HG02970 (cell line): ENCODE data around the gene GAB2.
"Not testable (repeated sequence)": the region's sequence is repeated elsewhere in the genome, so short reads cannot be mapped to it uniquely, and the experiment has no call there.

Experiments used
- ATAC-seq: cut with Tn5 transposase; IDR thresholded peaks from one replicate; pipeline ENCODE4 v1.9.1; 2021; ENCODE audit warnings: mild to moderate bottlenecking, moderate library complexity, moderate number of reproducible peaks; ENCODE audit not compliant: unreplicated experiment, low FRiP score

The GAB2 gene

GRCh38 chr11:78230161-78230877 lies 187.3 kb downstream of the GAB2 start:
- no peak for ATAC-seq

- no peak for ATAC-seq
These were observed 188.5 kb downstream of the GAB2 start for GRCh38 chr11:78229106-78229505.

DNA sequence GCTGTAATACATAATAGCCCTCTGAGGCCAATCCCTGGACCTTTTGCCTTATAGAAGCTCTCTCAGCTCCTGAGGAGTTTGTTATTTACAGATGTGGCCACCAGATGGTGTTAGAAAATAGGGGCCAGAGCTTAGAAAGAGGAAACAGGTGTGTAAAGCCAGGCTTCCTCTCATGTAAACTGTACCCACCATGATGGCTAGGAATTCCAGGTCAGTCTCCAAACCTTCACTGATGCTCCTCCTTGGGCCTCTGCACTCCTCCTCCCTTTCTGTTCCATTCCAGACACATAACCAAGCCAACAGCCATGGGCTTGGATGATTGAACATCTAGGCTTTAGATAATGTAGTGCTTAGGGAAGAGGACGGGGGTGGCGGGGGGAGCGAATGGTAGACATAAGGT lies 189.2 kb downstream of the GAB2 start:
- no peak for ATAC-seq

GRCh38 chr11:78227921-78228320 lies 189.7 kb downstream of the GAB2 start:
- ATAC-seq: no peak

GRCh38 chr11:78226684-78227680 lies 190.6 kb downstream of the GAB2 start:
- no peak for ATAC-seq

DNA sequence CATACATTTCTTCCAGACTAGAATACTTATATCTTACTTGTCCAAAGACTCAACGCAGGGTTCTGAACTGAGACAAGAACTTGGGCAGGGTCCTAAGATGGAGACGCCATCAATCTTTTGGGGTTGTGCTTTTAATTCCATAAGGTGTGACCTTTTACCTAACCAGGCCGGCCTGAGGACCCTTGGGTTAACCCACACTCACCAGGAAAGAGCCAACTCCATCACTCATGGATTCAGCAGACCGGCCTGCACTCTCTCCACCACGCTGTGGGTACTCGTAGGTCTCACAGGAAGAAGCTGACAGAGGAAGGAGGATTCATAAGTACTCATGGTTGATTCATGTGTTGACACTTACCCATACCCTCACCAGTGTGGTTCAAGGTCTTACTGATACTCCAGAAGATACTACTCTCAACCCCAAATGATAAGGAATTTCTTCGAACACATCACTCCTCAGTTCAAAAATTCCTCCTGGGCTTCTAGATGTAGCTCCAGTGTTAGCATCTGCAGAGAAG lies 192.7 kb downstream of the GAB2 start:
- ATAC-seq: no peak

- ATAC-seq: no peak
These were observed 193.1 kb downstream of the GAB2 start for GRCh38 chr11:78224506-78224905.

GRCh38 chr11:78223320-78223954 lies 194.2 kb downstream of the GAB2 start:
- ATAC-seq: peak; percentile 55

GRCh38 chr11:78222726-78223125 lies 194.9 kb downstream of the GAB2 start:
- not testable (repeated sequence) for ATAC-seq

- ATAC-seq: no peak
These were observed 196.0 kb downstream of the GAB2 start for GRCh38 chr11:78221396-78222315.

DNA sequence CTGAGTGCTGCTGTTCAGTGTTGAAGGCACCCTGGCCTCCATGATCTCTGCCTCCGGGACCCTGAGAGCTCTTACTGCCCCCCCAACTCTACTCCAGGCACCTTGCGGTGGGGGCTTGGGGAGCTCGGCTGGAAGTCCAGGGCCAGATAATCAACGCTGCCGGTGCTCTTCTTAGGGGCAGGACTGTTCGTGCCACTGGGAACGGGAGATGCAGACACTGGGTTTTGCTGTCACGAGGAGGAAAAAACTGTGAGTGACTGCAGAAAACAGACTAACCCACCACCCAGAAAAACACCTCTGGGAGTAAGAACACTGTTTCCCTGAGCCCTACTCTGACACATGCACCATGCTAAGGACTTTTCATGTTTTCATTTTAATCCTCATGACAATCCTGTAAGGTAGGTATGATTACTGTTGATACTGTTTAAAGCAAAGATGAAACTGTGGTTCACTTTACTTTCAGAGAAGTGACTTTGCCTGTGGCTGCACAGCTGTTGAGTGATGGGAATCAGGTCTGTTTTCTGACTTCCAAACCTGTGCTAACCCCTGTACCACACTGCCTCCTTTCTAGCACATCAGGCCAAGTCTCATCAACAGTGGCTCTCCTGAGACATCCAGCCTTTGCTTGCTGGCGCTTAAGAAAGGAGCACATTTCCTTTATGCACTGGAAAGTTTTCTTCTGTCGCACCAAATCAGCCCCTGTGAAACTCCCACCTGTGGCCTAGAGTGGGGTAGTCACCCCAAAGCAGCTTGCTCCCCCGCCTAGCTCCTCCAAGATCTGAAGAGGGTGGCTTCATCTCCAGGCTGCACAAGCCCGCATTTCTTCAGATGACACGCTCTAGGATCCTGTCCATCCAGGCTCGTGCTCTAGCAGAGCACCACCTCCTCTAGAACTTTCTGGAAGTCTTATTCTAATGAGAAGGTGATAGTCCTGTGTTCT lies 197.1 kb downstream of the GAB2 start:
- ATAC-seq: no peak

DNA sequence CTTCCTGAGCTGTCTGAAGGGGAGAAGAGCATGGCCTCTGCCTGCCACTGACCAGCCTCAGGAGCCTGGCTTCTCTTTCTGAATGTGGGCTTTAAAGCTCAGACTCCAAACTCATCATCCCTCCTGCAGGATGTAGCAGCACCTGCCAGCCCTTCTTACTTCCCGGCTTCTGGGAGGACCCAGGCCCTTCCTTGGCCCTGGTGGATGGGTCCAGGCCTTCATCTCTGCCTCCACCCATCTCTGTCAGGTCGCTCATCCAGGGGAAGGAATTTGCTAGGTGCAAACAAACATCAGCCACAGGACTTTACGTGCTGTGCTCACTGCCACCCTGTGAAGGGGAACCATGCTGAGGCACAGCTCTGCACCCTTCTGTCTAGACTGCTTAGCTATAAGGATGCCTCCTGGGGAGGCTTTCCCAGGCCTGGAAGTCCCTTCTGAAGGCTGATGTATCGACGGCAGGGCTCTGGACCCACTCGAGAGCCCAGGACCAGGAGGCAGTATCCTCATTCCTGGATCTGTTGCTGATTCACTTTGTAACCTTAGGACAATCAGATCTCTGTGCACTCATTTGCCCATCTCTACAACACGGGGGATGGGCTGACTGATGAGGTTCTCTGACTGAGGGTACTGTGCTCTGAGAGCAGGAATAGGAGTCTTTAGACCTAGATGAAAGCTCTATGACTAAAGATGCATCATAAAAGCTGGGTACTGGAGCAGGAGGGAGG lies 198.0 kb downstream of the GAB2 start:
- ATAC-seq: no peak

DNA sequence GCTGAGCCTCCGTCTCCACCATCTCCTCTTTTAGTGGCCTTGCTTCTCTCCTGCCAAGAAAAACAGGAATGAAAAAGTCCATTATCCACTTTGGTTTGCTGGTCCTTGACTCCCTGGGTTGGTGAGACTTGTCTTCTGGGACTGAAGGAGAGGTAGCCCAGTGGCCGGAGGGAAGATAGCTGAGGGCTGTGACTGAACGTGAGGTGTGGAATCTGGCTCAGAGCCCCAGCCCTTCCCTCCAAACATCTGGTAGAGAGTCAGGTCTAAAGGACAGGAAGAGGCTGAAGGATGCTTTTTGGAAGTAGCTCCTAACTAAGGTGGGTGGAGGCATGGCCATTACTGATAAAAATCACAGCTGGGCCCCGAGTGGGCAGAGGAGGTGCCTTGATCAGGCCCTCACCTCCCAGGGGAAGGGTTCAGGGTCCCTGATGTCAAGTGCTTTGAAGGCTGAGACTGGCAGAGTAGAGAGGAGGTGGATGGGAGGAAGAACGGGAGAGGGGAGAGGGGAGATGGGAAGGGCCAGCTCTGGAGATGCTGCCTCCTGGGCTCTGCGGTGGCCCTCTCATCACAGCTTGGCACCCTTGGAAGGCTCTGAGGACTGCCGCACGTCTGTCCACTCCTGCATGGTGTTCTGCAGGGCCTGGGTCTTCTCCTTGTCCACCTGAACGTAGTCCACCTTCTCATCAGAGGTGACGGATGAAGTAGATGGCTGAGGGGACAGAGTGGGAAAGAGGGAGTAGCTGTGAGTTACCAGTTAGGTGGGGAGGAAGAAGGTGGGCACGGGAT lies 198.7 kb downstream of the GAB2 start:
- no peak for ATAC-seq

DNA sequence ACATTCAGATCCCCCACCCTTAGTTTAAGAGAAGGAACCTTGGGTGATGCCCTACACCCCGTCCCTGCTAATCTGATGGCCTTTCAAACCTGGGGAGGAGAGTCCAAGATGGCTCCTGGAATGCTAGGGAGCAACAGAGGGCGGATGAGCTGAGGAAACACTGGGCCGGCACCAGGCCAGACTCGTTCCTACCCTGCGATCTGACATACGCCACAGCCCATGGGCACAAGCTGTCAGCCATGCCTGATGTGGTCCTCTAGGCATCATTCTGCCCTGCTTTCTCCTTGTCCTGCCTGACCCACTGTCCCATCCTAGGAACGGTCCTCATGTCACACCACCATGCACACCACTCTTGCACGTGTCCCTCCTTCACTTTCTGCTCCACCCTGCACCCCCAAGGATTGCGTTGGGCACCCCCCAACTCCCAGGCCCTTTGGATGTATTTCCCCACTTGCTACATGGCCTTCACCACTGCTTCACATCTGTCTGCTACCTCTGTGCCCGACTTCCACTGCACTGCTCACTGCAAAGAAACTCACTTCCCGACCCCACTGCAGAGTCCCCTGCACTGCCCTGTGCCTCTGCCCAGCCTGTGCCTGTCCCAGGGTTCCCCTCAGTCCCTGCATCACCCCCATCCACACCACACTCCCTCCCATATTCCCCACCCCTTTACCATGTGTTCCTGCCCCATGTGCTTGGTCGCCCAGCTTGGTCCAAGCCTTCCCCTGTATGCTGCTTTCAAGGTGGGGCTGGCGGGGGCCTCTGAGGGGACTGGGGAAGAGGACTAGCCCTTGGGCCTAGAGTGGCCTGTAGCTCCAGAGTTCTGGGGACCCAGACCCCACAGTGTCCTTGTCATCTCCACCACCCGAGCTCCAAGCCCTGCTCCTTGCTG lies 199.7 kb downstream of the GAB2 start:
- ATAC-seq: no peak

DNA sequence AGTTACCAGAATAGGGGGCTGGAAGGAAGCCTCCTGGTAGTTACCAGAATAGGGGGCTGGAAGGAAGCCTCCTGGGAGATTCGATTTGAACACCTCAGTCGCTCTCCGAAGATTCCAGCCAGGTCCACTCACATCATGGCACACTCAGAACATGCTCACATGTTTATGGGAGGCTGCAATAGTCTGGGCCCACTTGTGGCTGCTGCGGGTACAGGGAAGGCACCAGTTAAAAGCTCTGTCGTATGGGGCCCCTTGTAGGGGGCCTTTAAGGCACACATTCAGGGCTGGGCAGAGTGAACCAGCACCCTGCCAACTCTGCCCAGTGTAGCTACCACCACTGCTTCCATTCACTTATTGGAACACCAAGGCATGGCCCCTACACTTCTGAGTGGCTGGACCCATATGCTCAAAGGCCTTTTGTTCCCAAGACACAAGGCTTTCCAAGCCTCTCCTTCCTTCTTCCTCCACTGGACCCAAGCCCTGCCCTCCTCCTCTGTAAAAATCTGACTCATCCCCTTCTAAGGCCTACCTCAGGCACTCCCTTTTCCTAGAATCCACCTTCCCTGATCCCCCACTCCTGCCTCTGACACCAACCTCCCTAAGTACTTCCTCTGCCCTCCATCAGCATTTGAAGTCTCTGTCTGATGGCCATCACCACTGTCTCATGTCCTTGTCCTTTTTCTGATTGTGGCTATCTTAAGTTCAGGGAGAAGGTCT lies 200.9 kb downstream of the GAB2 start:
- ATAC-seq: no peak

GRCh38 chr11:78216021-78216420 lies 201.6 kb downstream of the GAB2 start:
- ATAC-seq: no peak
